ENCODE measurements around the gene ABT1.

GRCh38 chr6:26596579-26597388 is at the start of gene ABT1:
- TF ChIP-seq, protein P1, sequence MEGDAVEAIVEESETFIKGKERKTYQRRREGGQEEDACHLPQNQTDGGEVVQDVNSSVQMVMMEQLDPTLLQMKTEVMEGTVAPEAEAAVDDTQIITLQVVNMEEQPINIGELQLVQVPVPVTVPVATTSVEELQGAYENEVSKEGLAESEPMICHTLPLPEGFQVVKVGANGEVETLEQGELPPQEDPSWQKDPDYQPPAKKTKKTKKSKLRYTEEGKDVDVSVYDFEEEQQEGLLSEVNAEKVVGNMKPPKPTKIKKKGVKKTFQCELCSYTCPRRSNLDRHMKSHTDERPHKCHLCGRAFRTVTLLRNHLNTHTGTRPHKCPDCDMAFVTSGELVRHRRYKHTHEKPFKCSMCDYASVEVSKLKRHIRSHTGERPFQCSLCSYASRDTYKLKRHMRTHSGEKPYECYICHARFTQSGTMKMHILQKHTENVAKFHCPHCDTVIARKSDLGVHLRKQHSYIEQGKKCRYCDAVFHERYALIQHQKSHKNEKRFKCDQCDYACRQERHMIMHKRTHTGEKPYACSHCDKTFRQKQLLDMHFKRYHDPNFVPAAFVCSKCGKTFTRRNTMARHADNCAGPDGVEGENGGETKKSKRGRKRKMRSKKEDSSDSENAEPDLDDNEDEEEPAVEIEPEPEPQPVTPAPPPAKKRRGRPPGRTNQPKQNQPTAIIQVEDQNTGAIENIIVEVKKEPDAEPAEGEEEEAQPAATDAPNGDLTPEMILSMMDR (IDR thresholded peaks at IDR 0.05; ENCODE audit: insufficient read depth, low read length): no peak
- 0 out of 2 replicates have a peak, but pooled peaks have one; percentile 15 for TF ChIP-seq GABPA (IDR thresholded peaks at IDR 0.05; ENCODE audit: low read depth)
- TF ChIP-seq POLR2AphosphoS5 (IDR thresholded peaks at IDR 0.05; ENCODE audit: low read depth): peak; percentile 97; the same call in 1 of the 2 replicates
- TF ChIP-seq, protein P2, sequence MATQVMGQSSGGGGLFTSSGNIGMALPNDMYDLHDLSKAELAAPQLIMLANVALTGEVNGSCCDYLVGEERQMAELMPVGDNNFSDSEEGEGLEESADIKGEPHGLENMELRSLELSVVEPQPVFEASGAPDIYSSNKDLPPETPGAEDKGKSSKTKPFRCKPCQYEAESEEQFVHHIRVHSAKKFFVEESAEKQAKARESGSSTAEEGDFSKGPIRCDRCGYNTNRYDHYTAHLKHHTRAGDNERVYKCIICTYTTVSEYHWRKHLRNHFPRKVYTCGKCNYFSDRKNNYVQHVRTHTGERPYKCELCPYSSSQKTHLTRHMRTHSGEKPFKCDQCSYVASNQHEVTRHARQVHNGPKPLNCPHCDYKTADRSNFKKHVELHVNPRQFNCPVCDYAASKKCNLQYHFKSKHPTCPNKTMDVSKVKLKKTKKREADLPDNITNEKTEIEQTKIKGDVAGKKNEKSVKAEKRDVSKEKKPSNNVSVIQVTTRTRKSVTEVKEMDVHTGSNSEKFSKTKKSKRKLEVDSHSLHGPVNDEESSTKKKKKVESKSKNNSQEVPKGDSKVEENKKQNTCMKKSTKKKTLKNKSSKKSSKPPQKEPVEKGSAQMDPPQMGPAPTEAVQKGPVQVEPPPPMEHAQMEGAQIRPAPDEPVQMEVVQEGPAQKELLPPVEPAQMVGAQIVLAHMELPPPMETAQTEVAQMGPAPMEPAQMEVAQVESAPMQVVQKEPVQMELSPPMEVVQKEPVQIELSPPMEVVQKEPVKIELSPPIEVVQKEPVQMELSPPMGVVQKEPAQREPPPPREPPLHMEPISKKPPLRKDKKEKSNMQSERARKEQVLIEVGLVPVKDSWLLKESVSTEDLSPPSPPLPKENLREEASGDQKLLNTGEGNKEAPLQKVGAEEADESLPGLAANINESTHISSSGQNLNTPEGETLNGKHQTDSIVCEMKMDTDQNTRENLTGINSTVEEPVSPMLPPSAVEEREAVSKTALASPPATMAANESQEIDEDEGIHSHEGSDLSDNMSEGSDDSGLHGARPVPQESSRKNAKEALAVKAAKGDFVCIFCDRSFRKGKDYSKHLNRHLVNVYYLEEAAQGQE (IDR thresholded peaks at IDR 0.05; ENCODE audit: insufficient replicate concordance, low read depth): peak; percentile 51
